IPS-11a (cell line): ENCODE measurements around the gene PLAGL2.

Experiments used
- H3K4me3 ChIP-seq: one replicate; pipeline ENCODE4 v1.5.1; 2013; ENCODE audit warnings: low read depth, low read length, control low read depth

Gene PLAGL2

GRCh38 chr20:32153156-32153665, 54.3 kb downstream of the PLAGL2 start:
- no peak overlapping the region for H3K4me3 ChIP-seq

- H3K4me3 ChIP-seq: no peak overlapping the region
Measured at GRCh38 chr20:32152421-32153155, 55.0 kb downstream of the PLAGL2 start.

- H3K4me3 ChIP-seq: no peak overlapping the region
Measured at GRCh38 chr20:32150291-32150848, 57.2 kb downstream of the PLAGL2 start.

GRCh38 chr20:32149566-32150170, 57.9 kb downstream of the PLAGL2 start:
- H3K4me3 ChIP-seq: no peak overlapping the region

- no peak overlapping the region for H3K4me3 ChIP-seq
Measured at GRCh38 chr20:32144898-32145662, 62.5 kb downstream of the PLAGL2 start.

- no peak overlapping the region for H3K4me3 ChIP-seq
Measured at GRCh38 chr20:32142991-32143390, 64.6 kb downstream of the PLAGL2 start.
